ENCODE data around the gene CRACR2B. TPM values are rescaled to one million over a fixed set of nuclear protein-coding genes. Genes with fewer than 3 reads are reported as not detected.
A peak's percentile ranks its signal among the peaks of the same experiment; 100 is the strongest.

CRACR2B gene
- total and polyA plus RNA-seq, 2 of the 13 experiments (the other 11 are each of a cell fraction or from before 2014, with no cell fraction given) = 14.9 to 21.0 TPM

- TF ChIP-seq, protein P1, sequence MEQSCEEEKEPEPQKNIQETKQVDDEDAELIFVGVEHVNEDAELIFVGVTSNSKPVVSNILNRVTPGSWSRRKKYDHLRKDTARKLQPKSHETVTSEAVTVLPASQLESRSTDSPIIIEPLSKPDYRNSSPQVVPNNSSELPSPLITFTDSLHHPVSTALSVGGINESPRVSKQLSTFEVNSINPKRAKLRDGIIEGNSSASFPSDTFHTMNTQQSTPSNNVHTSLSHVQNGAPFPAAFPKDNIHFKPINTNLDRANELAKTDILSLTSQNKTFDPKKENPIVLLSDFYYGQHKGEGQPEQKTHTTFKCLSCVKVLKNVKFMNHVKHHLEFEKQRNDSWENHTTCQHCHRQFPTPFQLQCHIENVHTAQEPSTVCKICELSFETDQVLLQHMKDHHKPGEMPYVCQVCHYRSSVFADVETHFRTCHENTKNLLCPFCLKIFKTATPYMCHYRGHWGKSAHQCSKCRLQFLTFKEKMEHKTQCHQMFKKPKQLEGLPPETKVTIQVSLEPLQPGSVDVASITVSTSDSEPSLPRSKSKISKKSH (CRISPR knock-in tag; IDR thresholded peaks at IDR 0.05; ENCODE audit: borderline replicate concordance) = no peak
- TF ChIP-seq MED1 (CRISPR knock-in tag; IDR thresholded peaks at IDR 0.05) (0 out of 2 replicates have a peak, but pooled peaks have one; percentile 20), ETV6 (CRISPR knock-in tag; conservative IDR thresholded peaks at IDR 0.05) (0 out of 2 replicates have a peak, but pooled peaks have one; percentile 25), KDM5A (IDR thresholded peaks at IDR 0.05; ENCODE audit: borderline replicate concordance, low read length) (peak; percentile 32; the same call in 1 of the 2 replicates), ZSCAN25 (CRISPR knock-in tag; IDR thresholded peaks at IDR 0.05) (peak; percentile 56), ZNF687 (CRISPR knock-in tag; IDR thresholded peaks at IDR 0.05) (peak; percentile 61), TARDBP (CRISPR knock-in tag; IDR thresholded peaks at IDR 0.05) (peak; percentile 36; the same call in 1 of the 2 replicates), PHF5A (CRISPR knock-in tag; IDR thresholded peaks at IDR 0.05; ENCODE audit: low read depth, unreplicated experiment) (peak; percentile 23), ZNF800 (CRISPR knock-in tag; IDR thresholded peaks at IDR 0.05) (no peak), ZNF512B (CRISPR knock-in tag; IDR thresholded peaks at IDR 0.05; ENCODE audit: borderline replicate concordance) (no peak)
- TF ChIP-seq, protein P2, sequence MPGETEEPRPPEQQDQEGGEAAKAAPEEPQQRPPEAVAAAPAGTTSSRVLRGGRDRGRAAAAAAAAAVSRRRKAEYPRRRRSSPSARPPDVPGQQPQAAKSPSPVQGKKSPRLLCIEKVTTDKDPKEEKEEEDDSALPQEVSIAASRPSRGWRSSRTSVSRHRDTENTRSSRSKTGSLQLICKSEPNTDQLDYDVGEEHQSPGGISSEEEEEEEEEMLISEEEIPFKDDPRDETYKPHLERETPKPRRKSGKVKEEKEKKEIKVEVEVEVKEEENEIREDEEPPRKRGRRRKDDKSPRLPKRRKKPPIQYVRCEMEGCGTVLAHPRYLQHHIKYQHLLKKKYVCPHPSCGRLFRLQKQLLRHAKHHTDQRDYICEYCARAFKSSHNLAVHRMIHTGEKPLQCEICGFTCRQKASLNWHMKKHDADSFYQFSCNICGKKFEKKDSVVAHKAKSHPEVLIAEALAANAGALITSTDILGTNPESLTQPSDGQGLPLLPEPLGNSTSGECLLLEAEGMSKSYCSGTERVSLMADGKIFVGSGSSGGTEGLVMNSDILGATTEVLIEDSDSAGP (CRISPR knock-in tag; IDR thresholded peaks at IDR 0.05; ENCODE audit: borderline replicate concordance) = peak; percentile 86; the same call in 1 of the 2 replicates
- TF ChIP-seq, protein P3, sequence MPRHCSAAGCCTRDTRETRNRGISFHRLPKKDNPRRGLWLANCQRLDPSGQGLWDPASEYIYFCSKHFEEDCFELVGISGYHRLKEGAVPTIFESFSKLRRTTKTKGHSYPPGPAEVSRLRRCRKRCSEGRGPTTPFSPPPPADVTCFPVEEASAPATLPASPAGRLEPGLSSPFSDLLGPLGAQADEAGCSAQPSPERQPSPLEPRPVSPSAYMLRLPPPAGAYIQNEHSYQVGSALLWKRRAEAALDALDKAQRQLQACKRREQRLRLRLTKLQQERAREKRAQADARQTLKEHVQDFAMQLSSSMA (CRISPR knock-in tag; IDR thresholded peaks at IDR 0.05) = no peak
Measured at GRCh38 chr11:819129-819931, 8.4 kb upstream of the CRACR2B start (continued).

Measured in HepG2 (cell line).